HG03060 (cell line): ENCODE results near the gene SEPTIN3.

ENCODE experiments used
- ATAC-seq: cut with Tn5 transposase; IDR thresholded peaks from one replicate; pipeline ENCODE4 v1.9.1; 2021; ENCODE audit warnings: low read depth, moderate number of reproducible peaks; ENCODE audit not compliant: unreplicated experiment

The SEPTIN3 gene

GRCh38 chr22:42001706-42002105, 32.5 kb downstream of the SEPTIN3 start:
- no peak for ATAC-seq

- no peak for ATAC-seq
Observed at GRCh38 chr22:42007922-42008321, 38.7 kb downstream of the SEPTIN3 start.

GRCh38 chr22:42010778-42011177, 41.5 kb downstream of the SEPTIN3 start:
- ATAC-seq, result no peak

- no peak for ATAC-seq
Observed at GRCh38 chr22:42013385-42013784, 44.1 kb downstream of the SEPTIN3 start.

GRCh38 chr22:42016111-42016510, 46.9 kb downstream of the SEPTIN3 start:
- ATAC-seq, result no peak

- ATAC-seq, result no peak
Observed at GRCh38 chr22:42018224-42018623, 49.0 kb downstream of the SEPTIN3 start.
